HG03108 (cell line): ENCODE measurements around the gene SLX9.
"Not testable (repeated sequence)": the region's sequence is repeated elsewhere in the genome, so short reads cannot be mapped to it uniquely, and the experiment has no call there.

Experiments used
- ATAC-seq: cut with Tn5 transposase; IDR thresholded peaks from one replicate; pipeline ENCODE4 v1.9.1; 2021; ENCODE audit warnings: moderate library complexity; ENCODE audit not compliant: unreplicated experiment

SLX9 gene

GRCh38 chr21:44975720-44976555 is 36.1 kb downstream of the SLX9 start:
- no peak for ATAC-seq

- ATAC-seq = not testable (repeated sequence)
Observed at GRCh38 chr21:44976556-44977393, 36.9 kb downstream of the SLX9 start.

- ATAC-seq = no peak
Observed at GRCh38 chr21:44977616-44978340, 37.9 kb downstream of the SLX9 start.

GRCh38 chr21:44979687-44980561 is 40.1 kb downstream of the SLX9 start:
- ATAC-seq = no peak

GRCh38 chr21:44980562-44981489 is 41.0 kb downstream of the SLX9 start:
- no peak for ATAC-seq

GRCh38 chr21:44982558-44983250 is 42.9 kb downstream of the SLX9 start:
- ATAC-seq = no peak

- no peak for ATAC-seq
Observed at GRCh38 chr21:44983421-44984206, 43.8 kb downstream of the SLX9 start.

- ATAC-seq = no peak
Observed at GRCh38 chr21:44984428-44984791, 44.6 kb downstream of the SLX9 start.

- ATAC-seq = no peak
Observed at GRCh38 chr21:44984792-44985440, 45.1 kb downstream of the SLX9 start.

- ATAC-seq = no peak
Observed at GRCh38 chr21:44985441-44986401, 45.9 kb downstream of the SLX9 start.

- no peak for ATAC-seq
Observed at GRCh38 chr21:44986471-44987291, 46.9 kb downstream of the SLX9 start.

GRCh38 chr21:44987301-44987885 is 47.6 kb downstream of the SLX9 start:
- no peak for ATAC-seq

- no peak for ATAC-seq
Observed at GRCh38 chr21:44987886-44988606, 48.2 kb downstream of the SLX9 start.
